ENCODE measurements around the gene CD6.

GRCh38 chr11:60989093-60989650, 17.7 kb downstream of the CD6 start:
- TF ChIP-seq HDAC2 (IDR thresholded peaks at IDR 0.05; ENCODE audit: borderline replicate concordance in 1 of 2, low read depth in 2 of 2, low read length in 2 of 2): no peak
- TF ChIP-seq YY1 (IDR thresholded peaks at IDR 0.05; ENCODE audit: low read depth, low read length): no peak
- no peak for TF ChIP-seq CBX5 (IDR thresholded peaks at IDR 0.05; ENCODE audit: low read depth, low read length)
- no peak for TF ChIP-seq POLR2AphosphoS5 (IDR thresholded peaks at IDR 0.05; ENCODE audit: low read depth, low read length)
- TF ChIP-seq POLR2A (IDR thresholded peaks at IDR 0.05; ENCODE audit: control extremely low read depth in 1 of 2, low read depth in 2 of 2, low read length in 2 of 2): no peak
- no peak for TF ChIP-seq SP1 (IDR thresholded peaks at IDR 0.05; ENCODE audit: low read depth, low read length)
- TF ChIP-seq CTCF (IDR thresholded peaks at IDR 0.05; ENCODE audit: control extremely low read depth in 1 of 3, insufficient read depth in 1 of 3, low read depth in 1 of 3, low read length in 3 of 3): no peak
- no peak for TF ChIP-seq RFX5 (IDR thresholded peaks at IDR 0.05; ENCODE audit: borderline replicate concordance, low read depth, low read length)
- no peak for TF ChIP-seq CREB1 (IDR thresholded peaks at IDR 0.05)
- TF ChIP-seq TCF12 (IDR thresholded peaks at IDR 0.05; ENCODE audit: low read depth, low read length): no peak
- no peak for TF ChIP-seq EP300 (IDR thresholded peaks at IDR 0.05; ENCODE audit: borderline replicate concordance in 1 of 2, low read depth in 2 of 2, low read length in 2 of 2)
- no peak for TF ChIP-seq SIN3A (conservative IDR thresholded peaks at IDR 0.05 in 1 of 2, IDR thresholded peaks at IDR 0.05 in 1 of 2; ENCODE audit: low read depth in 1 of 2, low read length in 2 of 2)
- no peak for TF ChIP-seq JUN (IDR thresholded peaks at IDR 0.05; ENCODE audit: low read depth, low read length)

Measured in H1 (cell line).